Ishikawa (cell line): ENCODE results near the gene LRRC70.

Experiments
- CEBPB ChIP-seq: IDR thresholded peaks from 2 replicates; pipeline ENCODE4 v1.6.1; 2012
- CREB1 ChIP-seq: IDR thresholded peaks from 2 replicates; pipeline ENCODE4 v1.6.1; 2012; ENCODE audit warnings: low read depth
- EGR1 ChIP-seq: IDR thresholded peaks from 2 replicates; pipeline ENCODE4 v1.6.1; 2012
- EP300 ChIP-seq: IDR thresholded peaks from 2 replicates; pipeline ENCODE4 v1.6.1; 2012; ENCODE audit warnings: borderline replicate concordance
- FOXM1 ChIP-seq: IDR thresholded peaks from 2 replicates; pipeline ENCODE4 v1.6.1; 2012; ENCODE audit warnings: low read depth, borderline replicate concordance
- MAX ChIP-seq: IDR thresholded peaks from 2 replicates; pipeline ENCODE4 v1.6.1; 2012
- RAD21 ChIP-seq: IDR thresholded peaks from 2 replicates; pipeline ENCODE4 v1.6.1; 2012; ENCODE audit warnings: low read depth
- TAF1 ChIP-seq: IDR thresholded peaks from 2 replicates; pipeline ENCODE4 v1.6.1; 2012; ENCODE audit warnings: low read depth, mild to moderate bottlenecking
- TCF12 ChIP-seq: IDR thresholded peaks from 2 replicates; pipeline ENCODE4 v1.6.1; 2012; ENCODE audit warnings: low read depth
- TEAD4 ChIP-seq: IDR thresholded peaks from 2 replicates; pipeline ENCODE4 v1.6.1; 2012
- YY1 ChIP-seq: IDR thresholded peaks from 2 replicates; pipeline ENCODE4 v1.6.1; 2012; ENCODE audit warnings: low read depth
- ZBTB7A ChIP-seq: IDR thresholded peaks from 2 replicates; pipeline ENCODE4 v1.6.1; 2012; ENCODE audit warnings: low read depth

GRCh38 chr5:62603934-62604333 is 25.3 kb downstream of the LRRC70 start:
- no peak for TF ChIP-seq TAF1
- TF ChIP-seq ZBTB7A, result no peak
- TF ChIP-seq MAX, result no peak
- no peak for TF ChIP-seq TCF12
- no peak for TF ChIP-seq YY1
- no peak for TF ChIP-seq CREB1
- no peak for TF ChIP-seq TEAD4
- TF ChIP-seq CEBPB, result no peak
- no peak for TF ChIP-seq FOXM1
- no peak for TF ChIP-seq EP300
- no peak for TF ChIP-seq RAD21
- no peak for TF ChIP-seq EGR1
